HG03159 (cell line): ENCODE data around the gene NSD2.
"Not testable (repeated sequence)": the region's sequence is repeated elsewhere in the genome, so short reads cannot be mapped to it uniquely, and the experiment has no call there.

ENCODE experiments used
- ATAC-seq: cut with Tn5 transposase; IDR thresholded peaks from one replicate; pipeline ENCODE4 v1.9.1; 2021; ENCODE audit warnings: mild to moderate bottlenecking, moderate library complexity; ENCODE audit not compliant: unreplicated experiment

NSD2 gene

DNA sequence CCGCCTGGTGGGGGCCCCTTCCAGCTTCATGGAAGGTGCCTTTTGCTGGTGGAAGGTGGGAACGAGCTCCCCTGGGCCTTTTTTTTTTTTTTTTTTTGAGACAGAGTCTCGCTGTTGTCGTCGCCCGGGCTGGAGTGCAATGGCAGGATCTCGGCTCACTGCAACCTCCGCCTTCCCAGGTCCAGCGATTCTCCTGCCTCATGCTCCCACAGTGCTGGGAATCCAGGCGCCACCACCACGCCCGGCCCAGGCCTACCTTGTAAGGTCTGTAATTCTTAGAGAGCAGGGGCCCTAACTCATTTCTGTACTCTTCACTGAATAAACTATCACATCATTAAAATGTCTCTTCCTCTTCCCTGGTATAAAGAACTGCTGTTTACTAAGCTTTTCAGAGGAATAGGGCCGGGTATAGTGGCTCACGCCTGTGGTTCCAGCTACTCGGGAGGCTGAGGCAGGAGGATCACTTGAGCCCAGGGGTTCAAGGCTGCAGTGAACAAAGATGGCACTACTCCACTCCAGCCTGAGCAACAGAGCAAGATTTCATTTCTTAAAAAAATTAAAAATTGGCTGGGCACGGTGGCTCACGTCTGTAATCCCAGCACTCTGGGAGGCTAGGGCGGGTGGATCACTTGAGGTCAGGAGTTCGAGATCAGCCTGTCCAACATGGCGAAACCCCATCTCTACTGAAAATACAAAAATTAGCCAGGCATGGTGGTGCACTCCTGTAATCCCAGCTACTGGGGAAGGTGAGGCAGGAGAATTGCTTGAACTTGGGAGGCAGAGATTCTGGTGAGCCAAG, 122.7 kb downstream of the NSD2 start:
- not testable (repeated sequence) for ATAC-seq

DNA sequence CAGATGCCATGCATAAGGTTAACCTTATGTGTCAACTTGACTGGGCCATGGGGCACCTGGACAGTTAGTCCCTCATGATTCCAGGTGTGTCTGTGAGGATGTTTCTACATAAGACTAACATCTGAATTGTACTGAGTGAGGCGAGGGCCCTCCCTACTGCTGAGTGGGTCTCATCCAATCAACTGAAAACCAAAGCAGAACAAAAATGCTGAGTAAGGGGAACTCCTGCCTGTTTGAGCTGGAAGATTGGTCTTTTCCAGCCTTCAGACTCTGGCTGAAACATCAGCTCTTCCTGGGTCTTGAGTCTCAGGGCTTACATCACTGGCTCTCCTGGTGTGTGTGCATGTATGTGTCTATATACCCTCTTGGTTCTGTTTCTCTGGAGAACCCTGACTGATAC, 123.7 kb downstream of the NSD2 start:
- ATAC-seq, result no peak

DNA sequence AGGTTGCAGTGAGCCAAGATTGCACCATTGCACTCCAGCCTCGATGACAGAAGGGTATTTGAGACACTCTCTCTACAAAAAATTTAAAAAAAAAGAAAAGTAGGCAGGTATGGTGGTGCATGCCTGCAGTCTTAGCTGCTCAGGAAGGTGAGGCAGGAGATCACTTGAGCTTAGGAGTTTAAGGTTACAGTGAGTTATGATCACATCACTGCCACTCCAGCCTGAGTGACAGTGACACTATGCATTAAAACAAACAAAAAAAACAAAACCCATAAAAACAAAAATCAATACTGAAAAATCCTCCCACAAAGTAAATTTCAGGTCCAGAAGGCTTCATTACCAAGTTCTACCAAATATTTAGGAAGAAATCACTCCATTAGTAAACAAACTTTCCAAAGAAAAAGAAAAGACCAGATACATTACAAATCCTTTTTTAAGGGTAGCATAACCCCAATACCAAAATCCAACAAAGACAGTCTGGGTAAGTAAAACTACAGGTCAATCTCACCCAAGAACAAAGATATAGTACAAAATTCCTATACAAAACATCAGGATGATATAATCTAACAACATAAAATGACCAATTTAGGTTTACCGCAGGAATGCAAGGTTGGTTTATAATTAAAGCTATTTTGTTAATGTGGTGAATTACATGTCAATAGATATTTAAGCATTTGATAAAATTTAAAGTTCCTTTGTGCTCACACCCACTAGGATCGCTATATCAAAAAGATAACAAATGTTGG, 125.8 kb downstream of the NSD2 start:
- no peak for ATAC-seq

DNA sequence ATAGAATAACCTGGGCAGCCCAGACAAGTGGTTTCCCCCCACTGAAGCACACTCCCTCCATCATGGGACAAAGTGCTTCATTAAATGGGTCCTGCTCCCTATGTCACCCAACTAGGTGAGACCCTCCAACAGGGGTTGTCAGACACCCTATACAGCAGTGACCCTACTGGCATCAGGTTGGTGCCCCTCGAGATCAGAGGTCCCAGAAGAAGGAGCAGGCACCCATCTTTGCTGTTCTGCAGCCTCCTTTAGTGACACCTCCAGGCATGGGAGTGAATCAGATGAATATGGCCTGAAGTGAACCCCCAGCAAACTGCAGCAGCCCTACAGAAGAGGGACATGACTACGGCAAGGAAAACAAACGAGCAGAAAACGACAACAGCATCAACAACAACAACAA, 126.5 kb downstream of the NSD2 start:
- ATAC-seq, result no peak

DNA sequence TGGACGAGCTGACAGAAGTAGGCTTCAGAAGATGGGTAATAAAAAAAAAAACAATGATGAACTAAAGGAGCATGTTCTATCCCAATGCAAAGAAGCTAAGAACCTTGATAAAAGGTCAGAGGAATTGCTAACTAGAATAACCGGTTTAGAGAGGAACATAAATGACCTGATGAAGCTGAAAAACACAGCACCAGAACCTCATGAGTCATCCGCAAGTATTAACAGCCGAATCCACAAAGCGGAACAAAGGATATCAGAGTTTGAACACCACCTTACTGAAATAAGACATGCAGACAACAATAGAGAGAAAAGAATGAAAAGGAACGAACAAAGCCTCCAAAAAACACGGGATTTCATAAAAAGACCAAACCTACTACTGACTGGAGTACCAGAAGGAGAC, 127.1 kb downstream of the NSD2 start:
- ATAC-seq, result no peak

DNA sequence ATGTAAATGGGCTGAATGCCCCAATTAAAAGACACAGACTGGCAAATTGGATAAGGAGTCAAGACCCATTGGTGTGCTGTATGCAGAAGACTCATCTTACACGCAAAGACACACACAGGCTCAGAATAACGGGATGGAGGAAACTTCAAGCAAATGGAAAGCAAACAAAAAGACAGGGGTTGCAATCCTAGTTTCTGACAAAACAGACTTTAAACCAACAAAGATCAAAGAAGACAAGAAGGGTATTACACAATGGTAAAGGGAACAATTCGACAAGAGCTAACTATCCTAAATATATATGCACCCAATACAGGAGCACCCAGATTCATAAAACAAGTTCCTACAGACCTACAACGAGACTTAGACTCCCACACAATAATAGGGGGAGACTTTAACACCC, 128.1 kb downstream of the NSD2 start:
- ATAC-seq, result not testable (repeated sequence)

DNA sequence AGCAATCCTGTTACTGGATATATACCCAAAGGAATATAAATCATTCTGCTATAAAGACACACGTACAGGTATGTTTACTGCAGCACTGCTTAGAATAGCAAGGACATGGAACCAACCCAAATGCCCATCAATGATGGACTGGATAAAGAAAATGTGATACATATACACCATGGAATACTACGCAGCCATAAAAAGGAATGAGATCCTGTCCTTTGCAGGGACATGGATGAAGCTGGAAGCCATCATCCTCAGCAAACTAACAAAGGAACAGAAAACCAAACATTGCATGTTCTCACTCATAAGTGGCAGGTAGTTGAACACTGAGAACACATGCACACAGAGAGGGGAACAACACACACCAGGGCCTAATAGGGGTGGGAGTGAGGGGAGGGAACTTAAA, 132.2 kb downstream of the NSD2 start:
- ATAC-seq, result not testable (repeated sequence)

DNA sequence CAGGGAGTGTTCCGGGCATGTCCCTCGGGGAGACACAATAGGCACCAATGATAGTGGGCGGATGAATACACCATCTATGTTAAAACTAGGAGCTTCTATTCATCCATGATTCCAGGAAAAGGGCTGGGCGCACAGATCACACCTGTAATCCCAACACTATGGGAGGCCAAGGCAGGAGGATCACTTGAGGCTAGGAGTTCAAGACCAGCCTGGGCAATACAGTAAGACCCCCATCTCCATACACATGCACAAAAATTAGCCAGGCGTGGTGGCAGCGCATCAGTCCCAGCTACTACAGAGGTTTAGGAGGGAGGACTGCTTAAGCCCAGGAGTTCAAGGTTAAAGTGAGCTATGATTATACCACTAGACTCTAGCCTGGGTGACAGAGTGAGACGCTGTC, 135.2 kb downstream of the NSD2 start:
- ATAC-seq, result no peak

DNA sequence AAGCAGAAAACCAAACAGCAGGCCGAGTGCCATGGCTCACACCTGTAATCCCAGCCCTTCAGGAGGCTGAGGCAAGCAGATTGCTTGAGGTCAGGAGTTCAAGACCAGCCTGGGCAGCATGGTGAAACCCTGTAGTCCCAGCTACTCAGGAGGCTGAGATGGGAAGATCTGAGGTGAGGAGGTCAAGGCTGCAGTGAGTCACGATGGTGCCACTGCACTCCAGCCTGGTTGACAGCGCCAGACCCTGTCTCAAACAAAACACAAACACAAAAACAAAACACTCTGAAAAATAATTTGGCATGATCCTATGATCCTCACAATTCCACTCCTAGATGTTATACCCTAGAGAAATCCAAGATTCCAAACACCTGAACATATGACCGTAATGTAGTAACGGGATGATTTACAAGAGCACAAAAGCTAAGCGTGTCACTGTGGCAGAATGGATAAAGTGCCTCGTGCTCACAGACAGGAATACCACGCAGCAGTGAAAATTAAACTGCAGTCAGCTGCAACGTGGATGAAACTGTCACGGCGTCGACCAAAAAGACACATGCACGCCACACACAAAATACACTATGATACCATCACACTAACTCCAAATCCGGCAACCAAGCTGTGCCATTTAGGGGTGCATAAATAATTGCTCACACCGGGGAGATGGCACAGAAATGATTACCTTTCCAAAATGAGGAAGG, 135.9 kb downstream of the NSD2 start:
- no peak for ATAC-seq

DNA sequence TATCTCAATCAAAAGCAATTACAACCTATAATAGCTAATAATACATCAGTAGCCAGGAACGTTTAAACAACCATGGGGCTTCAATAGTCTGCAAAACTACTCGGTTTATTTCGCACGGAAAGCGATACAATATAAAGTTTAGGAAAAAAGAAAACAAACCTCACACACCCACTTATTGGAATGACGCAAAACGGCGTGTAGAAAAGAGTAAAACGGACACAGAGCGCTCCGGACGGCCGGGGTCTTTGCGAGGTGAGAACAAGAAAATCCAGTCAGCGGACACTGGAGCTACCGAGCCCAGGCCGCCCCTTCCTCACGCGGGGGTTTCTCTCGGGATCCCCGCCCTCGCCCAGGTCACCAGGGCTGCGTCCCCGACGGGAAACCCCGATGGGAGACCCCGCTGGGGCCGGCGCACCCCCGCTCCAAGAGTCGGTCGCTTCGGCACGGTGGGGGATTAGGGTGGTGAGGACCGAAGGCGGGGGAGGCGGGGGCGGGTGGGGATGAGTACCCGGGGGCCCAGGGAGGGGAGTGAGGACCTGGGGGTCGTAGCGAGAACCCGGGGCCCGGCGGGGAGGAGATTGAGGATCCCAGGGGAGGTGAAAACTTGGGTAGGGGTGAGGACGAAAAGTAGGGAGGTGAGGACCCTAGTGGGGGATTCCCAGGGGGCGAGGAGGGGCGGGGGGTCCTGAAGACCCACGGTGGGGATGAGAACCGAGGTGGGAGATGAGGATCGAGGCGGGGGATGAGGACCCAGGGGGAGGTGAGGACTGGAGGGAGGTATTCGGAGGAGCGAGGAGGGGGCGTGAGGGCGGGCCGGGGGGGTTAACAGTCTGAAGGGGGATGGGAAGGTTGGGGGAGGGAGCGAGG, 136.8 kb downstream of the NSD2 start:
- no peak for ATAC-seq

DNA sequence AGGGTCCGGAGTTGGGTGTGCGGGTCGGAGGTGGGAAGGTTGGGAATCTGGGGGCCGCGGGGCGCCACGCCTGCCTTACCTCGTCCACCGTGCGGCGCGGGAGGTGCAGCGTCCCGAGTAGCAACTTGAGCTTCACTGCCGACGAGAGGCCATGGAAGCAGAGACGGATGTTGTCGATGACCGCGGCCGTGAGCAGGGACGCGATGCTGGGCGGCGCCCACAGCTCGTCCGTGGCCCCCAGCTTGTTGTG, 137.4 kb downstream of the NSD2 start:
- ATAC-seq, result no peak

DNA sequence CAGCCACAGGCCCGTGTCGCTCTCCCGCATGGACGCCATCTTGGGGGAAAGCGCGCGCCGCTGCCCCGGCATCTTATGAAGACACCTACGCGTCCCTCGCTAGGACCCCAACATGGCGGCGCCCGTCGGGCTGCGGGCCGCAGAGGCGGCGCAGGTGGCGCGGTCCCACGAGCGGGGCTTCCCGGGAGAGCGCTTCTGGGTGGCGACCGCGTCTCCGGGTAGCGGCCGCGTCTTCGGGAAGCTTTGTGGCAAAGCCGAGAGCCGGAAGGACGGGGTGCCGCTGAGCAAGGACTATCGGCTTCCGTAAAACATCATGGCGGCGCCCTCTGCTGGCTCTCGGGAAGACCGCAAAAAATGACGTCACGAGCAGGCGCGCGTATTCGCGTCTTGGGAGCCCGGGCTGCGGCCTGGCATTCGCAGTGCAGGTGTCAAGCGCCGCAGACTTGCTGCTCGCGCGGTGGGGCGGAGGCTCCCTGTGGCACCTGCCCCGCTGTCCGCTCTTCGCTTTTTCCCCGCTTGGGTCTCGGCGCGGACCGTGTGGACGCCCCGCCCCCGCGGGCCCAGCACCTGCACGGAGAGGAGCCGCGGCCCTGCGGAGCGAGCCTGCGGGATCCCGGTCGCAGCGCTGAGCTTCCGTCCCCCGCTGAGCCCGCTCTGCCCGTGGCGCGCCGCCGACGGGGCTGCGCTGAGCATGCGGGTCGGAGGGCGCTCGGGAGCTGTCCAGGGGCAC, 137.9 kb downstream of the NSD2 start, which contains the start of gene NELFA:
Gene NELFA (minus strand): TSS at position 54 of the 730 bp plus-strand sequence. CDS start 15 bp downstream, at position 39.
- peak; percentile 76 for ATAC-seq

DNA sequence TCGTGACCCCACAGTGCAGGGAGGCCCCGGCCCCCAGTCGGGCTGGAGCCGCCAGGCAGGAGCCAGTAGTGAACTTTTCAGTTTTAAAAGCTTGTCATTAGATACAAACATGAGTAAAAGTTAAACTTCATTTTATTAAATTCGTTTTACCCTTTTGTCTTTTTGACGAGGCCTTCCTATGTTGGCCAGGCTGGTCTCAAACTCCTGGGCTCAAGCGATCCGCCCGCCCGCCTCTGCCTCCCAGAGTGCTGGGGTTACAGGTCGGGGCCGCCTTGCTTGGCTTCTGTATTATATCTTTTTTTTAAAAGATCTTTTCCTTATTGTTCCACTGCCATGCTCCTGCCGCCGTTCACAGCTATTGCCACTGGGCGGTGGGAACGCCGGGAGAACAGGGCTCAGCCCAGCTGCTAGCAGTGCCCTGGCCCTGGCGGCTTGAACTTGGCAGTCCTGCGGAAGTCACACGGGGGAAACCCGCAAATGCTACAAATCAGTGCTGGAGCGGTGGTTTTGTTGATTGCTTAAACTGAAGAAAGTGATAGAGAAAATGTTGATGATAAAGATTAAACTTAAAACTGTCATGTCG, 138.5 kb downstream of the NSD2 start:
- ATAC-seq, result peak; percentile 21

DNA sequence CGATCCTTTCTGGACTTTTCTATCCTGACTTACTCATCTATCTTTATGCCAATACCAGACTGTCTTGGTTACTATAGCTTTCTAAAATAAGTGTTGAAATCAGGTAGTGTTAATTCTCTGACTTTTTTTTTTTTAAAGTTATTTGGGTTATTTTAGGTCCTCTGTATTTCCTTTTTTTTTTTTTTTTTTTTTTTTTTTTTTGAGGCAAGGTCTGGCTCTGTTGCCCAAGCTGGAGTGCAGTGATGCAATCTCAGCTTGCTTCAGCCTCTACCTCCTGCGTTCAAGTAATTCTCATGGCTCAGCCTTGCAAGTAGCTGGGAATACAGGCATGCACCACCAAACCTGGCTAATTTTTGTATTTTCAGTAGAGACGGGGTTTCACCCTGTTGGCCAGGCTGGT, 140.4 kb downstream of the NSD2 start:
- ATAC-seq, result no peak

DNA sequence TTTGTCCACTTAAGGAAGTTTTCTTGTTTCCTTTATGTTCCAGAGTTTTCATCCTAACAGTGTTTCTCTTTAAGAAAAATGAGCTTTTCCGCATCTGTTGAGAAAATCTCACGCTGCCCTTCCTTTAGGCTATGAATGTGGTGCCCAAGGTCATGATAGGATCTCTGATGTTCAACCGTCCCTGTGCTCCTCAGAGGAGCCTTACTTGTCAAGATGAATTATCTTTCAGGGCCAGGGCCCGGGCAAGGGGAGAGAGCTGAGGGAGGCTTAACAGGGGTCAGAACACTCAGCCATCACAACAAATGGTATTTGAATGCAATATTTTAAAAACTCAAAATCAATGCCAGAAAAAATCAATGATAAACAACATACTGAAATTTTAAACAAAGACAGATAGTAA, 143.8 kb downstream of the NSD2 start:
- ATAC-seq, result no peak

DNA sequence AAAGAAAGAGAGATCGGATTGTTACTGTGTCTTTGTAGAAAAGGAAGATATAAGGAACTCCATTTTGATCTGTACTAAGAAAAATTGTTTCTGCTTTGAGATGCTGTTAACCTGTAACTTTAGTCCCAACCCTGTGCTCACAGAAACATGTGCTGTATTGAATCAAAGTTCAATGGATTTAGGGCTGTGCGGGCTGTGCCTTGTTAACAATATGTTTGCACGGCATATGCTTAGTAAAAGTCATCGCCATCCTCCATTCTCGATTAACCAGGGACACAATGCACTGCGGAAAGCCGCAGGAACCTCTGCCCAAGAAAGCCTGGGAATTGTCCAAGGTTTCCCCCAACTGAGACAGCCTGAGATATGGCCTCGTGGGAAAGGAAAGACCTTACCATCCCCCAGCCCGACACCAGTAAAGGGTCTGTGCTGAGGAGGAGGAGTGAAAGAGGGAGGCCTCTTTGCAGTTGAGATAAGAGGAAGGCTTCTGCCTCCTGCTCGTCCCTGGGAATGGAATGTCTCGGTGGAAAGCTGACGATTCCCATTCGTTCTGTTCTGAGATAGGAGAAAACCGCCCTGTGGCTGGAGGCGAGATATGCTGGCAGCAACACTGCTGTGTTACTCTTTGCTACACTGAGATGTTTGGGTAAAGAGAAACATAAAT, 150.3 kb downstream of the NSD2 start:
- not testable (repeated sequence) for ATAC-seq

DNA sequence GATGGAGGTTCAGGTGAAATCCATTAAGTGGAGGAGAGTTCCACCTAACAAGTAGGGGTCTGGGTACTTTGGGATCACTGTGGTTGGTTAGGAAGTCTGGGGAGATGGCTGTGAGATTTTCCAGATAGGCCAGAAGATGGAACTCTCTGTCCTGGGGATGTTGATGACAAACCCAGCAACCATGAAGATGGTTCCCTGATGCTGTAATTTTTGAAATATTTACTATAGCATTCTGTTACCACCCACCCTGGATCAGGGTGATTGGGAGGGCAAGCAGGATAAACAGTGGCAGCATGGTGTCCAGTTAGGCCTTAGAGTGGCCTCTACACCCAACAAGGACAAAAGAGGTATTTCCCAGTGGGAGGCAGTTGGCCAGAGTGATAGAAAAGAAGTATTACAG, 153.5 kb downstream of the NSD2 start:
- ATAC-seq, result no peak

DNA sequence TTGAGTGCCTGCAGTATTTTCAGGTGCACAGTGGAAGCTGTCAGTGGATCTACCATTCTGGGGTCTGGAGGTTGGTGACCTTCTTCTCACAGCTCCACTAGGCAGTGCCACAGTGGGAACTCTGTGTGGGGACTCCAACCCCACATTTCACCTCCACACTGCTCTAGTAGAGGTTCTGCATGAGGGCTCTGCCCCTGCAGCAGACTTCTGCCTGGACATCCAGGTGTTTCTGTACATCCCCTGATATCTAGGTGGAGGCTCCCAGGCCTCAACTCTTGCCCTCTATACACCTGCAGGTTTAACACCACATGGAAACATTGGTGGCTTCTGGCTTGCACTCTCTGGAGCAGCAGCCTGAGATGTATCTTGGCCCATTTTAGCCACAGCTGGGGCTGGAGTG, 154.6 kb downstream of the NSD2 start:
- no peak for ATAC-seq

DNA sequence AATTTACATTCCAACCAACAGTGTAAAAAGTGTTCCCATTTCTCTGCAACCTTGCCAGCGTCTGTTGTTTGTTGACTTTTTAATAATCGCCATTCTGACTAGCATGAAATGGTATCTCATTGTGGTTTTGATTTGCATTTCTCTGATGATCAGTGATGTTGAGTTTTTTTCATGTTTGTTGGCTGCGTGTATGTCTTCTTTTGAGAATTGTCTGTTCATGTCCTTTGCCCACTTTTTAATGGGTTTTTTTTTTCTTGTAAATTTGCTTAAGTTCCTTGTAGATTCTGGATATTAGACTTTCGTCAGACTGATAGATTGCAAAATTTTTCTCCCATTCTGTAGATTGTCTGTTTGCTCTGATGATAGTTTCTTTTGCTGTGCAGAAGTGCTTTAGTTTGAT, 155.9 kb downstream of the NSD2 start:
- ATAC-seq, result not testable (repeated sequence)
